Mesenchymal stem cell (in vitro differentiated cells and primary cell): Measurements from ENCODE around the gene DUSP5.

Source experiments
- DNase-seq: peaks from one replicate; pipeline ENCODE4 v3.0.0-alpha.2; 2013
- H2AFZ ChIP-seq: one replicate; pipeline ENCODE4 v1.6.1; 2013; ENCODE audit warnings: low read depth, mild to moderate bottlenecking, control low read depth, inconsistent platforms, low read length, moderate library complexity
- H2AK5ac ChIP-seq: 2 replicates; pipeline ENCODE4 v1.6.1; 2013; ENCODE audit warnings: low read length, moderate library complexity, mild to moderate bottlenecking, inconsistent platforms; ENCODE audit not compliant: severe bottlenecking
- H2BK120ac ChIP-seq: one replicate; pipeline ENCODE4 v1.6.1; 2013; ENCODE audit warnings: low read depth, mild to moderate bottlenecking, inconsistent platforms, low read length, moderate library complexity
- H2BK12ac ChIP-seq, 2 experiments: one replicate each; pipeline ENCODE4 v1.6.1; 2013; ENCODE audit warnings: inconsistent platforms in 2 of 2, low read length in 2 of 2, mild to moderate bottlenecking in 2 of 2, moderate library complexity in 2 of 2, control low read depth in 1 of 2
- H2BK15ac ChIP-seq: one replicate; pipeline ENCODE4 v1.6.1; 2013; ENCODE audit warnings: mild to moderate bottlenecking, low read depth, inconsistent platforms; ENCODE audit not compliant: poor library complexity, severe bottlenecking
- H2BK5ac ChIP-seq: 2 replicates; pipeline ENCODE4 v1.6.1; 2013; ENCODE audit warnings: low read depth, mild to moderate bottlenecking, low read length, control low read depth, inconsistent platforms; ENCODE audit not compliant: poor library complexity, severe bottlenecking
- H3K14ac ChIP-seq, 2 experiments: one replicate each; pipeline ENCODE4 v1.6.1; 2013; ENCODE audit warnings: inconsistent platforms in 2 of 2, low read length in 2 of 2, control low read depth in 1 of 2, mild to moderate bottlenecking in 1 of 2, moderate library complexity in 1 of 2
- H3K18ac ChIP-seq, 2 experiments: one replicate each; pipeline ENCODE4 v1.6.1; 2013; ENCODE audit warnings: inconsistent platforms in 2 of 2, low read length in 2 of 2, control low read depth in 1 of 2, low read depth in 1 of 2, mild to moderate bottlenecking in 1 of 2
- H3K23ac ChIP-seq, 2 experiments: one replicate each; pipeline ENCODE4 v1.6.1; 2013; ENCODE audit warnings: inconsistent platforms in 2 of 2, low read length in 2 of 2, mild to moderate bottlenecking in 2 of 2, moderate library complexity in 2 of 2, control low read depth in 1 of 2
- H3K27ac ChIP-seq: 2 replicates; pipeline ENCODE4 v1.5.1; 2013; ENCODE audit warnings: mild to moderate bottlenecking, moderate library complexity, low read length, control low read depth, inconsistent platforms; ENCODE audit not compliant: poor library complexity, severe bottlenecking
- H3K27me3 ChIP-seq, 2 experiments: 2 replicates each; pipeline versions ENCODE4 v1.6.1 to v1.7.0; 2013; ENCODE audit warnings: low read length in 2 of 2, mild to moderate bottlenecking in 2 of 2, moderate library complexity in 2 of 2, control low read depth in 1 of 2, inconsistent platforms in 1 of 2; ENCODE audit not compliant: control insufficient read depth in 1 of 2, insufficient read depth in 1 of 2
- H3K36me3 ChIP-seq, 2 experiments: 2 replicates each; pipeline versions ENCODE4 v1.6.1 to v1.7.0; 2013; ENCODE audit warnings: low read length in 2 of 2, control low read depth in 1 of 2, inconsistent platforms in 1 of 2, low read depth in 1 of 2, mild to moderate bottlenecking in 1 of 2; ENCODE audit not compliant: insufficient read depth in 2 of 2, control insufficient read depth in 1 of 2
- H3K4ac ChIP-seq, 2 experiments: one replicate each; pipeline ENCODE4 v1.6.1; 2013; ENCODE audit warnings: inconsistent platforms in 2 of 2, low read length in 2 of 2, mild to moderate bottlenecking in 2 of 2, moderate library complexity in 2 of 2, control low read depth in 1 of 2, low read depth in 1 of 2
- H3K4me1 ChIP-seq: 2 replicates; pipeline ENCODE4 v1.6.1; 2013; ENCODE audit warnings: low read depth, low read length, control low read depth; ENCODE audit not compliant: control insufficient read depth, insufficient read depth
- H3K4me2 ChIP-seq: 2 replicates; pipeline ENCODE4 v1.6.1; 2013; ENCODE audit warnings: low read length, mild to moderate bottlenecking, inconsistent platforms; ENCODE audit not compliant: poor library complexity, severe bottlenecking
- H3K4me3 ChIP-seq, 2 experiments: 2 replicates each; pipeline versions ENCODE4 v1.5.1 to v1.7.0; 2013; ENCODE audit warnings: low read length in 2 of 2, mild to moderate bottlenecking in 2 of 2, control low read depth in 1 of 2, low read depth in 1 of 2; ENCODE audit not compliant: insufficient read depth in 1 of 2
- H3K79me1 ChIP-seq: replicated peaks from 2 replicates; pipeline ENCODE4 v1.6.1; 2013; ENCODE audit warnings: mild to moderate bottlenecking, control low read depth, low read length, inconsistent platforms; ENCODE audit not compliant: poor library complexity, severe bottlenecking
- H3K9ac ChIP-seq: 2 replicates; pipeline ENCODE4 v1.7.0; 2013; ENCODE audit warnings: mild to moderate bottlenecking, low read length, moderate library complexity
- H3K9me3 ChIP-seq: 2 replicates; pipeline ENCODE4 v1.7.0; 2013; ENCODE audit warnings: mild to moderate bottlenecking, low read length; ENCODE audit not compliant: control insufficient read depth
- H4K8ac ChIP-seq: one replicate; pipeline ENCODE4 v1.6.1; 2013; ENCODE audit warnings: inconsistent platforms, mild to moderate bottlenecking, low read length, moderate library complexity
- H4K91ac ChIP-seq: one replicate; pipeline ENCODE4 v1.6.1; 2013; ENCODE audit warnings: mild to moderate bottlenecking, low read length, inconsistent platforms
- WGBS: methylation state at CpG from one replicate; pipeline ENCODE4 v1.1.7; 2013; ENCODE audit warnings: mixed read lengths; 5-methylcytosine and 5-hydroxymethylcytosine counted together

The DUSP5 gene

DNA sequence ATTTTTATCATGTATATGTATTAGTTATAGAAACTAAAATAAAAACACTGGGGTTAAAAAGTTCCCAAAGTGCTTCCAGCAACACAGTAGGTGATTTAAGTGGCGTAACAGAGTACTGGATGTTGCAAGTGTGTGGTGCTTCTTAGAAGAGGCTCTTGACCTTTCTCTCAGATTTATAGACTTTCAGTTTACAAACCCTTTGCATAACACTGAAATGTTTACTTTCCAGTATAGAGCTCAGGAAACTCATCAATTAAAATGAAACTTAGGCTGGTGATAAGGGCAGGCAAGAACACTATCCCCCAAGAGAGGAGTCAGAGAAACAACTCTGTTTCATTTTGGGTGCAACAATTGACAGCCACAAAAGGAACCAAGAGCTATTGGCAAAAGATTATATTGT is 42.3 kb downstream of the DUSP5 start:
- H3K9me3 ChIP-seq: no peaks in the 10 kb centered on the region

DNA sequence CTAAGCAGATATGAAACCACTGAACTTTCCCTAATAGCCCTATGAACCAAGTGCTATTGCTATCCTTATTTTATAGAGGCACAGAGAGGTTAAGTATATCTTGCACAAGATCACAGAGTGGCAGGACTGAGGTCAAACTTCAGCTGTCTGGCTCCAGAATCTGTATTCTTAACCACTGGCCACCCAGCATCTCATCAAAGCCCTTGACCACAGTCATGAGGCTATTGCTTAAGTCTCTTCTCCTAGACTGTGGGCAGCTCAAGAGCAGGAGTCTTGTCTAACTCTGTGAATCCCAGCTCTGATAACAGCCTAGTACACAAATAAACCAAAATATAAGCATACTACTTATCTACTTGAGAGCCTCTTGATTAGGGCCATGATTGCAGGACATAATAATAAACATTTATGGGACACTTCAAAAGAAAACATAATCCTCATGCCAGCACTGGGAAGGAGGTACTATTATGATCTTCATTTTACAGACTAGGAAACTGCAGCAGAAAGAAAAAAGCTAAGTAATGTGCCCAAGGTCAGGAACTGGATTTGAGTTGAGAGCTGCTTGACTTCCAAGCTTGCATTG is 47.3 kb downstream of the DUSP5 start:
- Histone ChIP-seq H3K4ac (no peak overlapping the region), H3K14ac (no peak overlapping the region), H3K4me2 (no peak overlapping the region), H2BK5ac (no peak overlapping the region), H3K79me1 (no peaks in the 10 kb centered on the region), H3K9ac (no peak overlapping the region), H4K91ac (no peak overlapping the region), H2BK15ac (no peak overlapping the region), H2AFZ (no peak overlapping the region), H2BK120ac (no peak overlapping the region), H4K8ac (no peak overlapping the region), H3K18ac (no peak overlapping the region), H3K27me3 (no peaks in the 10 kb centered on the region), H3K9me3 (no peaks in the 10 kb centered on the region), H3K4me3 (no peak overlapping the region), H3K36me3 (no peaks in the 10 kb centered on the region), H2AK5ac (no peak overlapping the region), H3K23ac (no peak overlapping the region), H3K4me1 (peaks cover 1% of the 10 kb centered on the region), H2BK12ac (no peak overlapping the region), H3K27ac (no peak overlapping the region)
- DNase-seq: peak; percentile 91

More for the DNA sequence above, 42.3 kb downstream of the DUSP5 start:
- Histone ChIP-seq H2BK120ac (no peak overlapping the region), H3K14ac (no peak overlapping the region), H3K27me3 (no peaks in the 10 kb centered on the region), H3K4me3 (no peak overlapping the region), H3K23ac (no peak overlapping the region), H2BK15ac (no peak overlapping the region), H4K91ac (no peak overlapping the region), H3K36me3 (no peaks in the 10 kb centered on the region), H3K9ac (no peak overlapping the region), H2BK12ac (no peak overlapping the region), H3K27ac (no peak overlapping the region), H2AK5ac (no peak overlapping the region), H2AFZ (no peak overlapping the region), H3K4me1 (peaks cover 7% of the 10 kb centered on the region), H2BK5ac (no peak overlapping the region), H3K79me1 (no peaks in the 10 kb centered on the region), H3K4ac (no peak overlapping the region), H4K8ac (no peak overlapping the region), H3K4me2 (no peak overlapping the region), H3K18ac (no peak overlapping the region)
- peak; percentile 82 for DNase-seq
- no CpG with 5 or more reads among the region's 1 CpG for WGBS

DNA sequence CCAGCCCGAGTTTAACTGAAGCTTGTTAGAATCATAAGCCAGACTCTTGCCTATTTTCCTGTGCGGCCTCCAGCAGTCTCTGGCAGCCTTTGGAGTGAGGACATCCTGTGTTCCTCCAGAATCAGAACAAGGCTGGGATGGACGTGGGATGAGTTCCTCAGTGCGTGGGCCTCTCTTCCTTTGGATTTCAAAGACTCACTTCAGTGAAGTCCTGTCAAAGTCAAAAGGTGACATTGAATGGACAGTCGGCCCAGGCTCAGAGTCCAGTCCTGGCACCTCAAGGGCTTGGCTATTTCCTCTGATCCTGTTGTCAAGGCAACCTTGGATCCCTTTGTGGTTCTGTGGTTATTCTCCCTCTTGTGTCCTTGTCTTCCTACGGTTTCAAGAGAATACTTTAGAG is 48.4 kb downstream of the DUSP5 start:
- Histone ChIP-seq H3K18ac (no peak overlapping the region), H2BK120ac (no peak overlapping the region), H2BK5ac (no peak overlapping the region), H3K4ac (no peak overlapping the region), H3K27me3 (no peaks in the 10 kb centered on the region), H4K8ac (no peak overlapping the region), H3K27ac (no peak overlapping the region), H2AFZ (no peak overlapping the region), H2BK12ac (no peak overlapping the region), H3K36me3 (no peaks in the 10 kb centered on the region), H3K9ac (no peak overlapping the region), H4K91ac (no peak overlapping the region), H2AK5ac (no peak overlapping the region), H3K4me3 (no peak overlapping the region), H3K14ac (no peak overlapping the region), H3K9me3 (no peaks in the 10 kb centered on the region), H3K4me1 (peaks cover 1% of the 10 kb centered on the region), H2BK15ac (no peak overlapping the region), H3K4me2 (no peak overlapping the region), H3K79me1 (no peaks in the 10 kb centered on the region), H3K23ac (no peak overlapping the region)
- WGBS: 81% methylated on average over 6 of the region's 6 CpGs
- DNase-seq: no peak

DNA sequence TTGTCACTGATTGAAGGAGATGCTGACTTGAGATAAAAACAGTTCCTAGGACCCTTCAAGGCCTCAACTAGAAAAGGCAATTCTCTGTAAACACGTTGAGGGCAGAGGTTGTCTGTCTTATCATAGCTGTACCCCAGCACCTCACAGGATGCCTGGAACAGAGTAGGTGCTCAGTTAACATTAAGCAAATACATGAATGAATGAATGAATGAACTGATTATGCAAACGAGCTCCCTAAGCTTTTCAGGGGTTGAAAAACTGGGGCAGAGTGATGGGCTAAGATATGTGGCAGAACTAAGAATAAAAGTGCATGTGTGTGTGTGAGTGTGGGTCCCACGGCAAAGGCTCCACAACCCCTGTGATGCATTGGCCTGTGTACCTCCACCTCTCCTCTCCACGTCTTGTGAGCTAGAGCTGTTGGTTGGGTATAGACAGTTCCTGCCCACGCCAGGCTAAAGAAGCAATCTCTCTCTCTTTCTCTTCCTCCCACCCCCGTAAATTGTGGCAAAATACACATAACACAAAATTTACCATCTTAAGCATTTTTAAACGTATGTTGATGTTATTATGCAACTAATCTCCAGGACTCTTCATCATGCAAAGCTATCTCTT is 48.9 kb downstream of the DUSP5 start:
- WGBS: 70% methylated on average over 6 of the region's 7 CpGs
- H2BK12ac ChIP-seq: no peak overlapping the region
- H3K27ac ChIP-seq: no peak overlapping the region
- no peak overlapping the region for H3K4ac ChIP-seq
- no peak overlapping the region for H2AFZ ChIP-seq
- no peak overlapping the region for H3K4me3 ChIP-seq
- H2BK5ac ChIP-seq: no peak overlapping the region
- no peak overlapping the region for H2BK120ac ChIP-seq
- H2AK5ac ChIP-seq: no peak overlapping the region
- no peaks in the 10 kb centered on the region for H3K27me3 ChIP-seq
- H3K9ac ChIP-seq: peak overlapping the region; percentile 55
- no peak overlapping the region for H3K4me2 ChIP-seq
- H3K36me3 ChIP-seq: no peaks in the 10 kb centered on the region
- peaks cover 1% of the 10 kb centered on the region for H3K4me1 ChIP-seq
- no peaks in the 10 kb centered on the region for H3K79me1 ChIP-seq
- no peak overlapping the region for H3K18ac ChIP-seq
- H4K8ac ChIP-seq: no peak overlapping the region
- no peak overlapping the region for H3K23ac ChIP-seq
- DNase-seq: no peak
- no peak overlapping the region for H4K91ac ChIP-seq
- no peak overlapping the region for H2BK15ac ChIP-seq
- H3K9me3 ChIP-seq: no peaks in the 10 kb centered on the region
- H3K14ac ChIP-seq: no peak overlapping the region
